ENCODE results near the gene EFCAB6.

EFCAB6 gene

DNA sequence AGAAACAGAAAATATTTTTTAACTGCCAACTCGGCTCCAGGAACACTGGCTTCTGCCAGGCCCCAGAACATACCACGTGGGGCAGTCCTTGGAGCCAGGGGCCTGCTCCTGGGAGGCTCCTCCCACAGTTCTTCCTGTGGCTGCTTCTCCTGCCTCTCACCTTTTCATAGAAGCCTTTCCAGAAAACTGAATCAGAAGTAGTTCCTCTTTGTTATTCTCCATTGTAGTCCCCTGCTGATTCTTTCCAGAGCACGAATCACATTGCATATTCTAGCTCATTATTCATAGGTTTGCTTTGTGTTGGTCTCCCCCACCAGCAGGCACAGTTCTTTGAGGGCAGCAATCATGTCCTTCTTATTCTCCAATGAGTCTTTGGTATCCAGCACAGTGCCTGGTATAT, 106.0 kb downstream of the EFCAB6 start:
- no peak for TF ChIP-seq CTCF (IDR thresholded peaks at IDR 0.05; ENCODE audit: insufficient read depth, low read length, missing control alignments)
- H3K4me3 ChIP-seq (ENCODE audit: low read depth, low read length), result no peak overlapping the region
- DNase-seq (ENCODE audit: low read depth, low spot score), result no peak
- ChIA-PET CTCF (no interaction called here), POLR2A (no interaction called here)

GRCh38 chr22:43704051-43704450, 108.1 kb downstream of the EFCAB6 start:
- ChIA-PET POLR2A (no interaction called here), CTCF (no interaction called here)
- DNase-seq (ENCODE audit: low read depth, low spot score), result no peak
- no peak overlapping the region for H3K4me3 ChIP-seq (ENCODE audit: low read depth, low read length)
- TF ChIP-seq CTCF (IDR thresholded peaks at IDR 0.05; ENCODE audit: insufficient read depth, low read length, missing control alignments), result no peak

- H3K4me3 ChIP-seq (ENCODE audit: low read depth, low read length), result no peak overlapping the region
- no peak for TF ChIP-seq CTCF (IDR thresholded peaks at IDR 0.05; ENCODE audit: insufficient read depth, low read length, missing control alignments)
- DNase-seq (ENCODE audit: low read depth, low spot score), result no peak
- POLR2A ChIA-PET, result no interaction called here
- CTCF ChIA-PET, result no interaction called here
Observed at GRCh38 chr22:43698403-43698802, 113.7 kb downstream of the EFCAB6 start.

- no peak for DNase-seq (ENCODE audit: low read depth, low spot score)
- no peak for TF ChIP-seq CTCF (IDR thresholded peaks at IDR 0.05; ENCODE audit: insufficient read depth, low read length, missing control alignments)
- CTCF ChIA-PET, result no interaction called here
- POLR2A ChIA-PET, result no interaction called here
- H3K4me3 ChIP-seq (ENCODE audit: low read depth, low read length), result no peak overlapping the region
Observed at GRCh38 chr22:43697894-43698293, 114.2 kb downstream of the EFCAB6 start.

- no peak overlapping the region for H3K4me3 ChIP-seq (ENCODE audit: low read depth, low read length)
- no peak for DNase-seq (ENCODE audit: low read depth, low spot score)
- TF ChIP-seq CTCF (IDR thresholded peaks at IDR 0.05; ENCODE audit: insufficient read depth, low read length, missing control alignments), result no peak
- CTCF ChIA-PET, result no interaction called here
- POLR2A ChIA-PET, result no interaction called here
Observed at GRCh38 chr22:43693249-43693648, 118.9 kb downstream of the EFCAB6 start.

DNA sequence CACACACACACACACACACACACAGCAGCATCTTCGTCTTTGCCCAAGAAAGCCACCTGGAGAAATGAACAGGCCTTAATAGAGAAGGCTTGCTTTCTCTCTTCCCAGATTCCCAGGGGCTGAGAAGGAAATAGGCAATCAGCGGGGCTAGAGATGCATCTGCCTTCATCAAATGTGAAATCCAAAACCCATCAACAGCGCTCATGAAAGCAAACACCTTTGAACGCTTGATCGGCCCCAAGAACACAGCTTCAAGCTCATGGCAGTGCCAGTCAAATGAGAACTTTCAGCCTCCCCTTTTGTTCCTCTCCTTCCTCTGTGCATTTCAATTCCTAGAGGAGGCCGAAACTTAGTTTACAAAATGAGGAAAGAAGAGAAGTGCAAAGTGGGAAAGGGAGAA, 122.7 kb downstream of the EFCAB6 start:
- no peak for TF ChIP-seq CTCF (IDR thresholded peaks at IDR 0.05; ENCODE audit: insufficient read depth, low read length, missing control alignments)
- no peak for DNase-seq (ENCODE audit: low read depth, low spot score)
- POLR2A ChIA-PET, result no interaction called here
- no peak overlapping the region for H3K4me3 ChIP-seq (ENCODE audit: low read depth, low read length)
- CTCF ChIA-PET, result no interaction called here

Data from AG04449 (cell line).